Activated CD4-positive, alpha-beta T cell treated with anti-CD3 and anti-CD28 coated beads, Interleukin-2, amount 50 U/mL, for 16 hours (primary cell): ENCODE measurements around the gene ARRDC1.
"Not testable (repeated sequence)": the region's sequence is repeated elsewhere in the genome, so short reads cannot be mapped to it uniquely, and the experiment has no call there.

Source experiments
- DNase-seq: peaks from one replicate; pipeline ENCODE4 v3.0.0-alpha.2; 2020

ARRDC1 gene

GRCh38 chr9:137588311-137588710, 17.2 kb upstream of the ARRDC1 start:
- DNase-seq, result no peak

DNA sequence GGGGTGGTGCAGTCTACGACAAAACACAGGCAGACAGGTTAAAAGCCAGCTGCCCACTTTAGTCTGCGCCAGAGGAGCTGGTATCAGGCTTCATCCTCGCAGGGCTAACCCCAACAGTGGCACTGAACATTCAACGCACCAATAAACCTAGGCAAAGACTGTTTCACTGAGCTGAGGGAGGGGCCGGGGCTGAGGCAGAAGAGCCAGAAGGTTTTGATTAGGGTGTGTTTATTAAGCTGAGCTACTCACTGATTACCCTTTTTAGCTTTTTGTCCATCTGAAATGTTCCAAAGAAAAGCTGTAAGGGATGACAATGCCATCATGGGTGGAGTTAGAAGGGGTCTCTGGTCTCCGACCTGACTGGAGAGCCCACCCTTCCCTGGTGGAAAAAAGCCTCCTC, 16.6 kb upstream of the ARRDC1 start:
- no peak for DNase-seq

DNA sequence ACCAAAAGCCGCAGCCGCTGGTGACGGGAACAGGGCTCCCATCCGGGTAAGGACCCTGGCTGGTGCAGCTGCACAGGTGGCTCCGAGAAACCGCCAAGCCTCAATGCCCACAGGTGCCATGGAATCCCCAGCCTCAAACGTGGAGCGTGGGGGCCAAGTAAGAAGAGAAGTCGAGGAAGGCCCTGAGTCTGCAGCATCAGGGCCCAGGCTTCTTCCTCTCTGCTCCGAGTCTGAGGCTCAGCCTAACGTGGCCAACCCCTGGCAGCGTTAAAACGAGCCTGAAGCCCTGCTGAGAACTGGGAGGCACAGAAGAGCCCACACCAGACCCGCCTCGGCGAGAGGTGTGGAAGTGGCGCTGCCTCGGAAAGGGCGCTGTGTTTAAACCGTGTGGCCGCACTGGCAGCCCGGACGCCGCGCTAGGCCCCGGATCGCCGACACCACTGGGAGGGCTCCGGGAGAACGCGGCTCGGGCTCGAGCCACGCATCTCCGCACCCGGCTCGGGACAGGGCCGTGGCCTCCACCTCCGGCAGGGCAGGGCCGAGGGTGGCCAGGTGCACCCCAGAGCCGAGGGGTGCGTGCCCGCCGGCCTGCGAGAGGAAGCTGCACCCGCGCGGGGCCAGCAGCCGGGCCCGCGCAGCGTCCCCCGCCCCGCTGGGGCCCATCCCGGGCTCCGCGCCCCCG, 15.9 kb upstream of the ARRDC1 start:
- no peak for DNase-seq

GRCh38 chr9:137590123-137590468, 15.4 kb upstream of the ARRDC1 start:
- DNase-seq, result no peak

DNA sequence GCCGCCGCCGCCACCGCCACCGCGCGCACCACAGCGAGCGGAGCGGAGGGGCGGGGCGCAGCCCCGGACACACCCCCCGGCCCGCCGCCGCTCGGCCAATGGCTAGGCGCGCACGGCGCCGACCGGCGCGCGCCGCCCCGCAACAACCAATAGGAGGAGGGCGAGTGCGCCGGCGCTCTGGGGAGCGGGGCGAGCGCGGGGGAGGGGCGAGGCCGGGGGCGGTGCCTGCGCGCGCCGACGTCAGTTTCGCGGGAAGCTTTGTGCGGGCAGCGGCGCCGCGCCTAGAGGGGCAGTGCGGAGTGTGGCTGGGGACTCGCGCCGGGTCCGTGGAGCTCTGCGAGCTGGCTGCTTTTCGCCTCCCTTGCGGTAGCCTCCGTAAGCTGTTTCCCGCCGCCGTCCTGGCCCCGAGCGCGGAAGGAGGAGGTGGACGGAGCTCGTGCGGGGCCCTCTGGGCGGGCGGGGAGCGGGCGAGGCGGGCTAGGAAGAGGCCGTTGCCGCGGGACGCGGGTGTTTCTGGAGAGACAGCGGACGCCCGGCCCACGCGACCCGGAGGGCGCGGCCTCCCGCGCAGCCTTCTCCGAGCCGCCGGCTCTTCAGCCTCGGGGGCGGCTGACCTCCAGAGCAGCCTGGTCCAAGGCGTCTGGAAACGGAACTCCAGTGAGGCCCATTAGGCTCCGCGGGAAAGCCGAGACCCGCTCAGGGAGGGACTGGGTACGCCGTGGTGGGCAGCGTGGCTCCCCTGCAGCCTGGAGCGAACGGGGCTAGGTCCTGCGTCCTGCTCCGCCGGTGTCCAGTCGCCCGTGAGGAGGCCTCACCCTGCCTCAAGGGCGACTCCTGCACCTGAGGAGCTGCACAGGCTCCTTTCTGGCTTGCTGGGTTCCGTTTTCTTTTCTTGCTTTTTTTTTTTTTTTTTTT, 14.8 kb upstream of the ARRDC1 start, which contains the start of gene ZMYND19:
ZMYND19 (minus strand) TSS at position 44 of the 915 bp plus-strand sequence. CDS start 249 bp downstream, outside the sequence.
- DNase-seq, result peak; percentile 91

GRCh38 chr9:137592767-137593166, 12.7 kb upstream of the ARRDC1 start:
- no peak for DNase-seq

- no peak for DNase-seq
These were observed 12.3 kb upstream of the ARRDC1 start for GRCh38 chr9:137593176-137593575.

DNA sequence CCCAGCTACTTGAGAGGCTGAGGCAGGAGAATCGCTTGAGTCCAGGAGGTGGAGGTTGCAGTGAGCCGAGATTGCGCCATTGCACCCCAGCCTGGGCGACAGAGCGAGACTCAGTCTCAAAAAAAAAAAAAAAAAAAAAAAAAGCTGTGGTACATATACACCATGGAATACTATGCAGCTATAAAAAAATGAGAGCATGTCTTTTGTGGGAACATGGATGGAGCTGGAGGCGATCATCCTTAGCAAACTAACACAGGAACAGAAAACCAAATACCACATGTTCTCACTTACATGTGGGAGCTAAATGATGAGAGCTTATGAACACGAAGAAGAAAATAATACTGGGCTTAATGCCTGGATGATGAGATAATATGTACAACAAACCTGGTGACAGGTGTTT, 8.9 kb upstream of the ARRDC1 start:
- not testable (repeated sequence) for DNase-seq

DNA sequence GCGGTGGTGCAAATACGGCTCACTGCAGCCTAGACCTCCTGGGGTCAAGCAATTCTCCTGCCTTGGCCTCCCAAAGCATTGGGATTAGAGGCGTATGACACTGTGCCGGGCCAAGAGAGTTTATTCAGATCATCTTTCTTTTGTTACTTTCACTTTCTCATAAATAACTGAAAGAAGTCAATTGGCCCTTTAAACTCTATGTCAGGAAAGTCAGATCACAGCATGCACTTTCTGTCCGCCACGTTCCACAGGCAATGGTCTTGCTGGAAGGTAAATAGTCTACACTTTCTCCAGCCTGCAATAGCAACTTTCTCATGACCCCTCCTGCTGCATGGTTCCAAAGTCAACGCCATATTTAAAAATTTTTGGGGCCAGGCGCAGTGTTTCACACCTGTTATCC, 6.5 kb upstream of the ARRDC1 start:
- DNase-seq, result no peak

GRCh38 chr9:137602661-137603060, 2.8 kb upstream of the ARRDC1 start:
- no peak for DNase-seq

DNA sequence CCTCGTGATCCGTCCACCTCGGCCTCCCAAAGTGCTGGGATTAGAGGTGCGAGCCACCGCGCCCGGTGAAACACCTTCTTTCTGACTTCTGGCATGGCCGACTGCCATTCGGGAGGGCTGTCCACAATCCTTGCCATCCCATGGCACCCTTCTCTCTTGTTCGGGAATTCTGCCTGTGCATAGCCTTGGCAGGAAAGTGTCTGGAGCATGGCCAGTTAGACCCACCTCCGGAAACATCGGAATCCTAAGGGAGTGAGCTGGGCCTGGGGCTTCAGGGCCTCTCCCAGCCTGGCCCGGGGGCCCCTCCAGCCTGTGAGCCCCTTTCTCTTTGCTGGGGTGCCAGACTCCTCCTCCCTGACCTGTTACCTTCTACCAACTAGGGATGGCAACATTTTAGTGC, 1.6 kb upstream of the ARRDC1 start:
- no peak for DNase-seq

GRCh38 chr9:137604345-137605086, 970 bp upstream of the ARRDC1 start:
- no peak for DNase-seq

GRCh38 chr9:137606005-137606621, 627 bp downstream of the ARRDC1 start:
- no peak for DNase-seq

GRCh38 chr9:137606734-137607138, 1.2 kb downstream of the ARRDC1 start:
- DNase-seq, result no peak

DNA sequence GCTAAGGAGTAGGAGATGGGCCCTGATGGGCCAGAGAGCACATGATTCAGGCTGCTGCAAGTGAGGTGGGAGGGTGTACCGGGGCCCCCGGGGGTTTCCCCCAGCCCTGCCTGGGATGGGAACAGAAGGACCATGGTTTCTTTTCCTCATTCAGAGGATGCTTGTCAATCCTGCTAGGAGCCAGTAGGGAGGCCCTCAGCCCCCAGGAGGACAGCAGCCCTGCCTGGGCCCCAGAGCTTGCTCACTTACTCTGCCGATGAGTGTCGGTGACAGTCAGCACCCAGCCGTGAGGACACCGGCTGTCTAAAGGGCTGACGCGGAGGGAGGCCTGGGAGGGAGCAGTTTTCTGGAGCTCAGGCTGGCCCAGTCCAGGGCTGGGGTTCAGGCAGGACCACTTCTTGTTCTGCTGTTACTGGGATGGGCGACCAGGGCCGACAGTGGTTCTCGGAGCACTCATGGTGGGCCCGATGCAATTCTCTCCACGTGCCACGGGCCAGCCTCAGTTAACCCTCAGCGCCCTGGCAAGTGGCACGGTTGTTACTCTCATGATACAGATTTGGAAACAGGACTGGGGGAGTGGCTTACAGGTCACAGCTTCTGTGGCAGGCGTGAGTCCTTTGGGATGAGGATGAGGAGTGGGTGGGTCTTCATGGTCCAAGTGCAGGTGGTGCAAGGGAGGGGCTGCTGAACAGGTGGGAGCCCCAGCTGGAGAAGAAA, 1.8 kb downstream of the ARRDC1 start:
- no peak for DNase-seq

- no peak for DNase-seq
These were observed 5.5 kb downstream of the ARRDC1 start for GRCh38 chr9:137610944-137611343.

GRCh38 chr9:137611623-137612609, 6.4 kb downstream of the ARRDC1 start:
- DNase-seq, result peak; percentile 29

DNA sequence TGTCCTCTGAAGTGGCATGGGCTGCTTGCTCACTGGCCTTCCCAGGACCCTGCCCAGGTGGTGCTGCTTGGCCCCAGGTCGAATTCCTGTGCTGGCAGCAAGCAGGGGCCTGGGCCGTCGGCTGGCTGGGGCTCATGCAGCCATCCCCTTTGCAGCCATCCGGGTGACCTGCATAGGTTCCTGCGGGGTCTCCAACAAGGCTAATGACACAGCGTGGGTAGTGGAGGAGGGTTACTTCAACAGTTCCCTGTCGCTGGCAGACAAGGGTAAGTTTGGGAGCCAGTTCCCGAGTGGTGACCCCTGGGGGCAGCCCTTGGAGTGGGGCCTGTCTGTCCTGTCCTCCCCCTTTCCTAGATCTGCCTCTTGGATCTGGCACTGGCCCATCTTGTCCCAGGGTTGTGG, 7.3 kb downstream of the ARRDC1 start:
- no peak for DNase-seq

DNA sequence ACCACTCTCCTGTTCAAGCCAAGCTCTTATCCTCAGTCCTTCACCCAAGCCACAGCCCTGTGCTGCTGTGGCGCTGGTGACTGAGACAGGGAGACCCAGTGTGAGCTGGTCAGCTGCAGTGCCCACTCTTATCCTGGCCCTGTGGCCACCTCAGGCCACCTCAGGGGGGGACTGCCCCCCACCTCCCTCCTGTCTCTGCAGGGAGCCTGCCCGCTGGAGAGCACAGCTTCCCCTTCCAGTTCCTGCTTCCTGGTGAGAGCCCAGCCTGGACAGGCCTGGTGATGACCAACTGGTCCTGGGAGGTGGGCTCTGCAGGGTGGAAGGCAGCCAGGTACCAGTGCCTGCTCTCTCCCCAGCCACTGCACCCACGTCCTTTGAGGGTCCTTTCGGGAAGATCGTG, 7.8 kb downstream of the ARRDC1 start:
- no peak for DNase-seq

DNA sequence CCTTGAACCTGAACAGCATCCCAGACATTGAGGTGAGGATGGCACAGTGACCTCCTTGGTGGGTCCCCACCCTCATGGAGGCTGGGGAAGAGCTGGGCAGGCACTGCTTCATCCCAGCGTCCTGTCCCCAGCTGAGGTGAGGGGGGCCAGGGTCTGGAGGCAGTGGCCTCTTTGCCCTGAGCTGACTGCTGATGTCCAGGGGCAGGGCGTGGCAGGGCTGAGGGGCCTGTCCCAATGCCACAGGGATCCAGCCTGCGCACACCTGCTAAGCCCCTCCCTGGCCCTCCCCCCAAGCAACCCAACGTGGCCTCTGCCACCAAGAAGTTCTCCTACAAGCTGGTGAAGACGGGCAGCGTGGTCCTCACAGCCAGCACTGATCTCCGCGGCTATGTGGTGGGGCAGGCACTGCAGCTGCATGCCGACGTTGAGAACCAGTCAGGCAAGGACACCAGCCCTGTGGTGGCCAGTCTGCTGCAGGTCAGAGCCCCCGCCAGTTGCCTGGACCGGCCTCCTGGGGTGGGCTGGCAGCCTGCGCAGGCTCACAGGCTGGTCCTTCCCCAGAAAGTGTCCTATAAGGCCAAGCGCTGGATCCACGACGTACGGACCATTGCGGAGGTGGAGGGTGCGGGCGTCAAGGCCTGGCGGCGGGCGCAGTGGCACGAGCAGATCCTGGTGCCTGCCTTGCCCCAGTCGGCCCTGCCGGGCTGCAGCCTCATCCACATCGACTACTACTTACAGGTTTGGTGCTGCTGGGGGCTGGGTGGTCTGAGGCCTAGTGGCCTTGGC, 8.4 kb downstream of the ARRDC1 start:
- DNase-seq, result no peak
